Astrocyte of the spinal cord (primary cell): ENCODE measurements around the gene KCND3.

ENCODE experiments used
- DNase-seq: peaks from one replicate; pipeline ENCODE4 v3.0.0; 2011; ENCODE audit warnings: low read depth, low spot score
- H3K4me3 ChIP-seq: 2 replicates; pipeline ENCODE4 v1.5.1; 2011; ENCODE audit warnings: low read depth, mild to moderate bottlenecking, low read length, moderate library complexity
- in situ Hi-C: cut with HindIII; loops from 2 replicates; pipeline ENCODE4 v1.10.0; 2017; ENCODE audit warnings: low sequenced_read_pairs
- TF ChIP-seq, protein P1 (sequence below): IDR thresholded peaks from 2 replicates; pipeline ENCODE4 v1.5.1; 2012; ENCODE audit warnings: low read depth, mild to moderate bottlenecking, low read length, inconsistent platforms

Gene KCND3

DNA sequence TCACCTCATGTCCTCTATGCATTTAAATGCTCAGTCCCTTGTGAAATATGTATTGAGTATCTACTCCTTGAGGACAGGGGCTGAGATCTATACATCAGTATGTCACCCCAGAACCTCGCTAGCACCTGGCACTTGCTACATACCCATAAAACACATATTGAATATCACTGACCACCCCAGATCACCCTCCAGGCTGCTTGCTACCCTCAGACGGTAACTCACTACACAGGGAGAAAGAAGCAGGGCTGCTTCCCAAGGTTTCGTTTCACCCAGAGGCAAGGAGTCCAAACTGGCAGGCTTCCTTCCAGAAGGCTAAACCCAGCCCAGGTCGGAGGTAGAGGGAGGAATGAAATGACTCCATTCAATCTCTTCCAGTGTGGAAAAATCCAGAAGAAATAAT is 258.8 kb downstream of the KCND3 start:
- TF ChIP-seq, protein P1, sequence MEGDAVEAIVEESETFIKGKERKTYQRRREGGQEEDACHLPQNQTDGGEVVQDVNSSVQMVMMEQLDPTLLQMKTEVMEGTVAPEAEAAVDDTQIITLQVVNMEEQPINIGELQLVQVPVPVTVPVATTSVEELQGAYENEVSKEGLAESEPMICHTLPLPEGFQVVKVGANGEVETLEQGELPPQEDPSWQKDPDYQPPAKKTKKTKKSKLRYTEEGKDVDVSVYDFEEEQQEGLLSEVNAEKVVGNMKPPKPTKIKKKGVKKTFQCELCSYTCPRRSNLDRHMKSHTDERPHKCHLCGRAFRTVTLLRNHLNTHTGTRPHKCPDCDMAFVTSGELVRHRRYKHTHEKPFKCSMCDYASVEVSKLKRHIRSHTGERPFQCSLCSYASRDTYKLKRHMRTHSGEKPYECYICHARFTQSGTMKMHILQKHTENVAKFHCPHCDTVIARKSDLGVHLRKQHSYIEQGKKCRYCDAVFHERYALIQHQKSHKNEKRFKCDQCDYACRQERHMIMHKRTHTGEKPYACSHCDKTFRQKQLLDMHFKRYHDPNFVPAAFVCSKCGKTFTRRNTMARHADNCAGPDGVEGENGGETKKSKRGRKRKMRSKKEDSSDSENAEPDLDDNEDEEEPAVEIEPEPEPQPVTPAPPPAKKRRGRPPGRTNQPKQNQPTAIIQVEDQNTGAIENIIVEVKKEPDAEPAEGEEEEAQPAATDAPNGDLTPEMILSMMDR = no peak
- DNase-seq = no peak
- in situ Hi-C loops = no loop called here
- no peak overlapping the region for H3K4me3 ChIP-seq

DNA sequence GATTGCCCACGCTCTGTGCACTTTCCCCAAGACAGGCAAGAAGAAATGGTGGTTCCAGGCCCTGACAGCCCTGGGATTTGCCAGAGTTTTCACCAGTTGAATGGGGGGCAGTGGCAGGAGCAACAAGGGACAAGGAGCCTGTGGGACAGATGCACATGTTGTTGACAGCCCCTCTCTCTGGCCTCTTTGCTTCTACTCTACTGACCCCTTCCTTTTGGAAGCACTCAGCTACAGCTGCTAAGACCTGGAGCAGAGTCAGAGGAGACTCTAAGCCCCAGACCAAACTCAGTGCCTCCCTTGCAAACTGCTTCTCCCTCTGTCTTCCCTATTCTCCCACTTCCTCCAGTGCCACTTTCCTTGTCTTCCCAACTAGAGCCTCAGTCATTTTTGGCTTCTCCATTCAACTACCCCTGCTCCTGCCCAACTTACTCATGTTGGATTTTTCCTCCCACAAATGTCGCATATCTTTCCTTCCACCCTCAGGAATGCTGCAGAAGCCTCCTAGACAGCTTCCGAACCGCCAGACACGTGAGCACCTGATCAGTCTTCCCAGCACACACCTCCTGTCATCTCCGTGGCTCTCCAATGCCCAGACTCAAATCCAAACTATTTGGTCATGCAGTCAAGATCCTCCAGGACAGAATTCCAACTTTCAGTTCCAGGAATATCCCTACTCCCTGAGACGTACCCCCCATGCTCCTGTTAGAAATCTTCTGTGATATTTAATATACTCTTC is 259.4 kb downstream of the KCND3 start:
- no peak overlapping the region for H3K4me3 ChIP-seq
- TF ChIP-seq, protein P1 = no peak
- in situ Hi-C loops = no loop called here
- no peak for DNase-seq

DNA sequence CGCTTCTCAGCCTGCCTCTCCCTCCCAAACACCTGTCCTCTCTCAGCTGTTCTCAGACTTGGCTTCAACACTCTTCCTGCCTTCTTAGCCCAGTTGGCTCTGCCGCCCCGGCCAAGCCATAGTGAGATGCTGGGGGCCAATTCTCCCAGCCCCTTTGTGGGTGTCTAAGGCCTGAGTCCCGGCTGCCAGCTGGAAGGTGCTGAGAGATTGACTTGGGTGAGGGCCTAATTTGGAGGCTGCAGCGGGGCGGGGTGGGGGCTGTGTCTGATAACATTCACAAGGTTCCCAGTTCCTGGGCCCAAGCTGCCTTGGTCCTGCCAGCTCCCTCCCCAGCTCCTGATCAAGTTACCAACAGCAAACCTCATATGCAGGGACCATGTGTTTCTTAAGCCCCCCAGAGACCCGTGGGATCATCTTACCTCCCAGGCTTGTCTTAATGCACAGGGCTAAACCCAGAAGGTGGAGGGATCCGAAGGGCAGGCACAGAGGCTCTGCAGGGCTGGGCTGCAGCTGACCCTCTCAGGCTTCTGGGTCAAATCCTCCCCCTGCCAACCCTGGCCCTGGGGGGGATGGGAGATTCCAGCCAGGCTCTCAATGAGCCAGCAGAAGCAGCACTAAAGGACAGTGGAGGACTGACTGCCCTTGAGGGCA is 260.1 kb downstream of the KCND3 start:
- H3K4me3 ChIP-seq = no peak overlapping the region
- no peak for DNase-seq
- TF ChIP-seq, protein P1 = no peak
- in situ Hi-C loops = no loop called here

DNA sequence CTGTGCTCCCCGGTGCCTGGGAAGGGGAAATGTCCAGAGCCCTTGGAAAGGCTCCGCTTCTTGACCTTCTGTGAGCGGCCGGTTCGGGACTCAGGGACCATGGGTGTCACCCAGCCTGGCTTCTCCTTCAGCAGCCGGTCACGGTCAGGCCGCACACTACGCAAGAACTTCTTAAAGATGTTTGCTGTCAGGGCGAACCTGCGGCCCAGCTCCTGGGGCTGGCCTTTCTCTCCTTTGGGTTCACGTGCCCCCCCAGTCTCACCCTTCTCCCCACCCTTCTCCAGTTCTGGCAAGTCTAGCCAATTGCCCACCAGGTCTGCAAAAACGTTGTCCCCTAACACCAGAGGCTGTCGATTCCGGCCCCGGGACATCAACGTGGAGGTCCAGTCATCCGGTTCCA is 262.4 kb downstream of the KCND3 start:
- H3K4me3 ChIP-seq = no peak overlapping the region
- TF ChIP-seq, protein P1 = no peak
- in situ Hi-C loops = no loop called here
- no peak for DNase-seq

DNA sequence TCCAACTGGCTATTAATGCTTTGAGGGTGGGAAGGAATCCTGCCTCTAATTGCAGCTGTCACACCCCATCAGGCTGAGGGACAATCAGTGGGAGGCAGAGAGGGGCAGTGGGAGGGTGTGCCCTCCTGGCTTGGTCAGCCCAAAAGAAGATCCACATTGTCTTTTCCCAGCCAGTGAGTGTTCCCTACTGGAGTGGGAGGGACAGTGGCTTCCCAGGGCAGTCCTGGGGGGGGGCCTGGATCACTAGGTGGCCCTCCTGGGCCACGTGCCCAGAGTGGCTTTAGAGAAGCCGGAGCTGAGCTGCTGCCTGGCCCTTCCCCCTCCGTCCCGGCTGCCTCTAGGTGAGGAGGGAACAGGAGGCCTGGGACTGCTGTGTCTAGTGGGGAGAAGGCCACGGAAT is 264.3 kb downstream of the KCND3 start:
- in situ Hi-C loops = no loop called here
- H3K4me3 ChIP-seq = no peak overlapping the region
- DNase-seq = no peak
- TF ChIP-seq, protein P1 = no peak

DNA sequence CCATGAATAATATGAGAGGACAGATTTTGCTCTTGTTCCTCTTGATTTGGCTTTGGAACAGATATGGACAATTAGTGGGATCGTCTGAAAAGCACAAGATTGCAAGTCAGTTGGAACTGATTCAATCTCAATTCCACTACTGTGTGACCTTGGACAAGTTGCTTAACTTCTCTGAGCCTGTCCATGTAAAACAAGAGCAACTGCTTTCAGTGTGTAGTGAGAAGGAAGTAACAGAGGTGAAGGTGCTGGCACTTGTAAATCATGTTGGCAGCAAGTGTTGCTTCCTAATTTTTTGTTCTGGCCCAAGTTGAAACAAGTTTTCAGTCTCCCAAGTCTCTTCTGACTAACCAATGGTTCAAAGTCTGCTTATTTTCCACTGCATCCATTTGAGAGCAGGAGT is 265.6 kb downstream of the KCND3 start:
- TF ChIP-seq, protein P1 = no peak
- in situ Hi-C loops = no loop called here
- H3K4me3 ChIP-seq = no peak overlapping the region

More for the DNA sequence above, 265.6 kb downstream of the KCND3 start:
- no peak for DNase-seq
